ENCODE measurements around the gene TM2D3.
"Not testable (repeated sequence)": the region's sequence is repeated elsewhere in the genome, so short reads cannot be mapped to it uniquely, and the experiment has no call there.

The TM2D3 gene

DNA sequence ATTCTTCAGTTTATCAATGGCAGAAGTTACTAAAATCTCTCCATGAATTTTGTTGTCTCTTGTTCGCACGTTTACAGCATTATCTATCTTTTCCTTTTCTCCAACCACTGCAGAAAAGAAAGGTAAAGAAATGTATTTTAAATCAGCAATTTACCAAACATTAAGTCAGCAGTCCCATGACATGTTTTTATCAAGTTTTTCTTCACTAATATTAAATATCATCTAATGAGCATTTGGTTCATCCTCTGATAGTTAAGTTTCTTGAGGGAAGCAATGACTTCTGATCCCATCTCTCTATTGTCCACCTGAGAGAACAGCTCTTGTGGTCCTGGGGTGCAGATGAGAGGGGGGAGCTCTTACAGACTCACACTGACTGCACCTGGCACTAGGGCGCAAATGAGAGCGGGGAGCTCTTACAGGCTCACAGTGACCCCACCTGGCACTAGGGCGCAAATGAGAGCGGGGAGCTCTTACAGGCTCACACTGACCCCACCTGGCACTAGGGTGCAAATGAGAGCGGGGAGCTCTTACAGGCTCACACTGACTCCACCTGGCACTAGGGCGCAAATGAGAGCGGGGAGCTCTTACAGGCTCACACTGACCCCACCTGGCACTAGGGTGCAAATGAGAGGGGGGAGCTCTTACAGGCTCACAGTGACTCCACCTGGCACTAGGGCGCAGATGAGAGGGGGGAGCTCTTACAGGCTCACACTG is 2.6 kb upstream of the TM2D3 start:
- DNase-seq: not testable (repeated sequence)

DNA sequence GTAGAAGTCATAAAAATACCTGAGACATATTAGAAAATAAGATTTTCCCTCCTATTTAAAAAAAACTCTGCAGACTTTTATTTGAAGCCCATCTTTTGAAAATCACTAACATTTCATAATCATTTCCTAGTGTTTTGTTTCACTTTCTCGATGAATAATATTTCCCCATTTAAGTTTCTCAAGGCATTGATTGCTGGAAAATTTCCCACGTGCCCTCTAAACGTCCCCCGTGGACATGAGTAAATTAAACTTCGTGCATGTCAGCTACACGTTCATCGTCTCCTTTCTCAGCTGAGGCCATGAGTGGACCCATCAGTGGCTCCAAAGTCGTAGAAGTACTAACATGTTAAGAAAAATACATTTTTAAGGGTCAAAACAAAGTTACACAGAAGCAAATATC is 2.0 kb upstream of the TM2D3 start:
- no peak for DNase-seq

DNA sequence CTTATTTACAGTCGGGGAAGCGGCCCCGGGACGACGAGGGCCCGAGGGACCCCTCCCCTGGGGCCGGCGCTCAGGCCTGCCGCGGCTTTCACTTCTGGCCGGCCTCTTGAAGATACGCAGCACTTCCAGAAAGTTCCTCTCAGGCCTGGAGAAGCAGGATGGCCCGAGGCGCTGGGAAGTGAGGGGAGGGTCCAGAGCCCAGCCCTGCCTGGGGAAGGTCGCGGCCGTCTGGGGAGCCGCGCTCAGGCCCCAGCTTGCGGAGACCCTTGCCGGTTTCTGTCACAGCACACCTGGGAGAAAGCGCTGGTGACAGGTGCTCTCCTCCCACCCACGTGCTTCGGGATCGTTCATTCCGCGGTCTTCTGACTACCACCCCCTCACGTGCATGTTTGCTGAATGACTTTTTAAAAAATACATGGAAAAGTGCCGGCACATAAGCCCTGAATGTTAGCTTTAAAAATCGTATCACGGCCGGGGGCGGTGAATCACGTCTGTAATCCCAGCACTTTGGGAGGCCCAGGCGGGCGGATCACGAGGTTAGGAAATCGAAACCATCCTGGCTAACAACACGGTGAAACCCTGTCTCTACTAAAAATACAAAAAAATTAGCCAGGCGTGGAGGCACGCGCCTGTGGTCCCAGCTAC is 727 bp upstream of the TM2D3 start:
- DNase-seq: no peak

DNA sequence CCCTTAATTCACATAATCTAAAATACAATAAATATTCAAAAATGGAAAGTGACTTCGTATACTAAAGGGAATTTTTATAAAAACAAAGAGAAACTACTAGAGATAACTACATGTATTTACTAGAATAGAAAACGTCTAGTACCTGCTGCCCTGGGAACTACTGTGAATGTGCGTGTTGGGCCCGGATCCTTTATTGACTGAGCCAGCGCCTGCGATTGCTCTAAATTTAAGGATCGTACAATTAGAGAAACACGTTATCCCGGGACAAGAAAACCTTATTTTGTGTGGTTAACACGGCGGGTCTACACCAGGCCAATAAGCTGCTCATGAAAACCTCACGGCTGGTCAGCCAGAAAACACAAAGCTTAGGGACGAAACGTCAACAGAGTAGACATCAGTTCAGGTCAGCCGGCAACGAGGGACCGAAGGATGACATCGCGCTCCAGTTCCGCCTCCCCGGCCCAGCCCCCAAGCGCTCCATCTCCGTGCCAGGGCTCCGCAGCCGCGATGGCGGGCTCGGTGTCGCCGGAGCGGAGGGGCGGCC is 555 bp downstream of the TM2D3 start:
- no peak for DNase-seq

DNA sequence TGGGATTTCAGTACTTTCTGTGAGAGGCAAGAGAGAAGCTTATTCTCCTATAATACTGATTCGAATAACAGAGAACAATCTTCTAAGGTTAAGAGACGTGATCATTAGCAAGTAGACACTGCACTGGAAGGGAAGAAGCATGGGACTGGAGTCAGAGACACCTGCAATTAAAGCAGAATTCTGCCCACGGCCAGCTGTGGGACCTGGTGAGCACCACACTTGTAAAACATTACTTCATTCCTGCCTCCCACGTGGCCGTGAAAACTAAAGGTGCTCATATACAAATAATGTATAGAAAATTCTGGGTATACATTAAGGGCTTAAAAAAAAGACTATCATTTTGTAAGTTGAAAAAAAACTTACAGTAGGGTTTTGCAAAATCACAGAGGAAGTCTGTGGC is 2.0 kb downstream of the TM2D3 start:
- DNase-seq: no peak

DNA sequence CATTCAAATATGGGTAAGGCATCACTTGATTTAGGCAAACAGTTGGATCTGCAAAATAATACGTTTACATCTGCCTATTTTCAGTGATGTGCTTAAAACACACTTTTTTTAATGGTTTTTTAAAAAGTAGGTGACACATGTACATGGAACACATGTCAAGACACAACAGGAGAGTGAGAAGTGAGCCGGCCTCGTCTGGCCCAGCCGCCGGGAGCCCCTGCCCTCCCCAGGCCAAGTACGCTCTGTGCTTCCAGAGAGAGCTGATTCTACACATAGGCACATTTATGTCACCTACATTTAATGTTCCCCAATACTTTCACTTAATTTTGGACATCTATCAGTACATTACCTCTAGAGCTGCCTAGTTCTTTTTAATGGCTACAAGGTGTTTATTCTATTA is 3.8 kb downstream of the TM2D3 start:
- no peak for DNase-seq

DNA sequence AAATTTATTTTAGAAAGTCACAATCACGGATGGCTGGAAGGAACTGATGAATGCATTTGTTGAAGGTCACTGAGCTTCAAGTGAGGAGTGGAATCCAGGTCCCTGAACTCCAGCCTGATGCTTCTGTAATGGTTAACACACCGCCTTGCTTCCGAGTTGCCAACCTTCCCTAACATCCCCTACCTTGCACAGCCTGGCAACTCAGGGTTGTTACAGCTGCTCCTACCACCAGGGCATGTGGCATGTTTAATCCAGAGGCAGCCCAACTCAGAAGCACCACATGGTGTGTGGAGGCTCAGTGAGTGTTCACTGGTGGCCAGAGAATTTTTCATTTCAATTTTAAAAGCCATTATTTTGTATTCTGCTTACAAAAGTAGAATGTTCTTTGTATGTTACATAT is 4.9 kb downstream of the TM2D3 start:
- no peak for DNase-seq

DNA sequence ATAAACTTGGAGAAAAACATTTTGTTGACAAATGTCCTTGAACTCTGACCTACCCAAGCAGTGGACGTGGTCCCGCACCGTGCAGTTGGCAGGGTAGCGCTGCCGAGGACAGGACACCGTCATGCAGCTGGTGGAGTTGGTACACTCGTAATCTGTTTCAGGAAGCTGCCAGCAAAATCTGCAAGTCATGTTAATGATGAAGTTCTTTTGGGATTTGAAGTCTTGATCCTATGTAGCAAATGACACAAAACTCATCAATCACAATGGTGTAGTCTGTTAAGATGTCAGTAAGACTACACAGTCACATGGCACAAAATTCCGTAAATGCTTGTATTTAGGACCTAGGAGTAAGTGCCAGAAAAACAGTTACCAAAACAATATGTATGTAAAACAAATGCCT is 5.5 kb downstream of the TM2D3 start:
- DNase-seq: no peak

DNA sequence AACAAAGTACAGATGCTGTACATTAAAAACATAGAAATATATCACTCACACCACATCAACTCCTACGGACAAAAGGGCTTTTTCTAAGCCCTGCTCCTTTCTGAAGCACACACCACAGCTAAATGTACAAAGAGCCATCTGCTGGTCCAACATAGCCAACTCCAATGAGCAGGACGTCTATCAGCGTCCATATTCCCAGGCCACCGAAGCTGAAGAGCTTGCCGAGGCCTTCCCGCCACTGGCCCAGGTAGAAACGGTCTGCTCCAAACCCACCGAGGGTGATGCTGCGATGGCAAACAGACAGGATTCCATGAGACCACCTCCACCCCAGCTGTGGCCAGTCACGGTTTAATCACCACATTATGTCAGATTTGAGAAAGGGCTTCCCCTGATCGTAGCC is 9.8 kb downstream of the TM2D3 start:
- DNase-seq: no peak

DNA sequence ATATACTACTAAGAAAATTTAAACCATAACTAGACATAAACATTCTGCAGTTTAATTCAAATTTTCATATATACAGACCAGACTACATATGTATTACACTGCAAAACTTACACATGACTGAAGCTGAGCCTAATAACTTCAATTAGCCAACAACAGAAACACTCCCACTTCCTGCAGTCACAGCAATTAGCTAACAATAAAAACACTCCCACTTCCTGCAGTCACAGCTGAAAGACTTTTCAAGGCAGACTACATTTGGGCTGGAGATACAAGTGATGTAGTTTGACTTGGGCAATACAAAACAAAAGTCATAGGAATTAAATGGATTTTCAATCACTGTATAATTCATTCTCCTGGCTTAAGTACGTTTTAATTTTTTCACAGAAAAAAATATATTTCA is 10.3 kb downstream of the TM2D3 start:
- DNase-seq: no peak

DNA sequence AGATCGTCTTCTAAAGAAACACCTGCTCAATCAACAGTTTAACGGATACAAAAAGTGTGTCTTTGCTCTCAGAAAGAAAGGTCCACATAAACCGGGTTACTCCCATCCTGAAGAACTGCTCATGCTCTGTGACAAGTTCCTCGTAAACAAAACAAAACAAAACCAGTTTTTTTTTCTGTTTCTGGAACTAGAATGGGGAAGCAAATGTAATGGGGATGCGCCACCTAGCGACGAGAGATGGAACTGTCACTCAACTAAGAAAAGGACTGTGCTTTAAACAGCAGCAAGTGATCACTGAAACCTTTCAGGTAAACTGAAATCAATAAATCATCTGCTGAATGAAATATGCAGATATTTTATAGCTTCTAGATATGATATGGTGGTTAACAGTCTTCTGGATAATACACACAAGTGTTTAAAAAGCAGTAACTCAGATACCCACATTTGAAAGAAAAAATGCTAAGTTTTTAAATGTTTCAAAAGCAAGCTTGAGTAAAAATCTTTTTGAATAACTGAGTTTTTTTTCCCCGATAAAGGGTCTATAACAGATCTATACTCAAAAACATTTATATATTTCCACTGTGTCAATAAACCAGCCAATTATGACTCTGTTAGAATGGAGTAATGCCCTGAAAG is 10.9 kb downstream of the TM2D3 start:
- DNase-seq: peak; percentile 50

DNA sequence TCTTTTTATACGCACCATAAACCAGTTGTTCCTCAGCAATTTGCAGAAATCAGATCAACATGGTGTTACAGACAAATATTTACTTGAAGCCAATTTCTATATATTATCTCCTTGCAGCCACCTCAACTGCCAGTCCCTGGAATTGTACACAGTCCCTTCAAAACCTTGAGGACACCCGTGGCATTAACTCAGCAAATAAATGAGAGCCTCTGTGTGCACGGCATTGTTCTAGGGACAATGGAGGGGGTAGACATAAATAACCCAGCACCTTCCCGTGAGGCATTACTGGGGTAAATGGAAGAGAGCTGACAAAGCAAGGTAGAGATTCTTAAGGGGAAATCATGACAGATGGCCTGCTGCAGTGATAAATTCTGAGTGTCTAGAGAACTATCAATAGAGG is 12.5 kb downstream of the TM2D3 start:
- DNase-seq: no peak

DNA sequence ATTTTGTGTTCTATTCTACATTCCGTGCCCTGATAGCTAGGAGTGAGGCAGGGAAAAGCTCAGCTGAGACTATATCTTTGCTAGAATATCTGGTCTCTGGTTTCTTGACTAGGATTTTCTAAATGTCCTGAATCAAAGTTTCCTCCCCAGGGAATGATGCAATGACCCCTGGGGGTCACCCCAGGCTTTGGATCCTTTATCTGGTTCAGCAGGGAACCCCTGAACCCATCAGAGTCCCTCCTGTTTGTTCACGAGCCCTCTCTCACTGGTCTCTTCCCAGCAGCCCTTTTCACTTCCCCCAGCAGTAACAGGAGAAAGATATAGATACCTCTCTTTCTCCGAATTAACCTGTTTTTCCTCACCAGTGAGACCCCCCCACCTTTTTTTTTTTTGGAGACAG is 14.3 kb downstream of the TM2D3 start:
- no peak for DNase-seq

DNA sequence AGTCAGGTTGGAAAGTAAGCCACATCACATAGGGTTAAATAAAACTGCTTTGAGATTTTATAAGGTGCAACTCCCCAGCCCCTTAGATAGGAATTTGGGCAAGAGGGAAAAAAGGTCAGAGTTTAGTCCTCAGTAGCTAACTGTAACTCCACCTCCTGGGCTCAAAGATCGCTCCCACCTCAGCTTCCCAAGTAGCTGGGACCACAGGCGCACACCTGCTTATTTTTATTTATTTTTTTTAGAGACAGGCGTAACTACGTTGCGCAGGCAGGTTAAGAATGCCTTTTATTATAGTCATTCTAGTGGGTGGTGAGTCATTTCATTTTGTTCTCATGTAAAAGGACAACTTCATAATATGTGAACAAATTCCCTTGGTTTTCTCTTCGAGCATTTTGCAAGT is 14.7 kb downstream of the TM2D3 start:
- no peak for DNase-seq

DNA sequence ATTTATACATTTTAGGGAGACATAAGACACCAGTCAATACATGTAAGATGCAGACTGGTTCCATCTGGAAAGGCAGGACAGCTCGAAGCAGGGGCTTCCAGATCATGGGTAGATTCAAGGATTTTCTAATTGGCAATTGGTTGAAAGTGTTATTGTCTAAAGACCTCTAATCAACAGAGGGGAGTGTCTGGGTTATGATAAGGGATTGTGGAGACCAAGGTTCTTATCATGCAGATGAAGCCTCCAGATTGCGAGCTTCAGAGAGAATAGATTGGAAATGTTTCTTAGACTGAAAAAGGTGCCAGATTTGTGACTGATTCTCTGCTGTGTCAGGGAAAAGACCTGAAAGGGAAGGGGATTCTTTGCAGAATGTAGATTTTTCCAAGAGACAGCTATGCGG is 15.1 kb downstream of the TM2D3 start:
- DNase-seq: no peak

DNA sequence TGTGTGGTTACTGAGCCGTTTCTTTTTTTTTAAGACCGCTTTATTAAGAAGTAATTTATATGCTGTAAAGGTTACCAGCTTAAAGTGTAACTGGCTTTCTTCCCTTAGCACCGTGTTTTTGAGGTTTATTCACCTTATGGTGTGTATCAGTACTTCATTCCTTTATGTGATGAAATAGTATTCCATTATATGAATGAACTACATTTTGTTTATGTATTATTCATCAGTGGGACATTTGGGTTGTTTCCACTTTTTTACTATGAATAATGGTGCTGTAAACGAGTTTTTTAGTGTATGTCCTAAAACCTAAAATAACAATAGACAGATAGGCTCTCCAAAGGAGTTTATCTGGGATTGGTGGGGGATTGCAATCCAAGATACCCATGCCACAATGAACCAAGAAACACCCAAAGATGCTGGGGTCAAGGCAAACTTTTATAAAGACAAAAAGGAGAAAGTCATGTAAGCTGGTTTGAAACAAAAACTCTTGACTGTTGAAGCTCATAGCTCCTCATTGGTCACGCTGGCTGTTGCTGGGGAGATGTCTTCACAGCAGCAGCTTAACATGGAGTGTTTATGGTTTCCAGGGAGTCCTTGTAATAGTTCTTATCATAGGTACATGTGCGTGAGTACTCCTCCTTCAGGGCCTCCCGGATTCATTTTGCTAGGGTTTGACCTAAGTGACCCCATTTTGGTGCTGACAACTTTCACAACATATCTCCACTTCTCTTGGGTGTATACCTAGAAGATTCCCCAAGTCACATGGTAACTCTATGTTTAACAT is 16.0 kb downstream of the TM2D3 start:
- DNase-seq: no peak

DNA sequence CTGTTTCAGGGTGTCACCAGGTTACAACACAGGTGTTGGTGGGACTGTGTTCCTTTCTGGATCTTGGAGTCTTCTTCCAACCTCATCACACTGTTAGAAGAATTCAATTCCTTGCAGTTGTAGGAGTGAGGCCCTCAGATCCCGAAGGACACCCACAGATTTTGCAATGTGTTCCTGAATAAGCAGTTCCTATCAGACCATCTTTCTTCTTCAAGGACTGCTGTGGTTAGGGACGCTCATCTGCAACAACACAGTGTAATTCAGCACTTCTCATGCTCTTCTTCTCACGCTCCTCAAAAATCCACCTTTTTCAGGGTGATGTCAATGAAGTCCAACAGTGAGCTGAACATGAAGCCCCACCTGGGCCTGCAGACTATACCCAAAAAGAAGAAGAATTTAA is 18.8 kb downstream of the TM2D3 start:
- no peak for DNase-seq

DNA sequence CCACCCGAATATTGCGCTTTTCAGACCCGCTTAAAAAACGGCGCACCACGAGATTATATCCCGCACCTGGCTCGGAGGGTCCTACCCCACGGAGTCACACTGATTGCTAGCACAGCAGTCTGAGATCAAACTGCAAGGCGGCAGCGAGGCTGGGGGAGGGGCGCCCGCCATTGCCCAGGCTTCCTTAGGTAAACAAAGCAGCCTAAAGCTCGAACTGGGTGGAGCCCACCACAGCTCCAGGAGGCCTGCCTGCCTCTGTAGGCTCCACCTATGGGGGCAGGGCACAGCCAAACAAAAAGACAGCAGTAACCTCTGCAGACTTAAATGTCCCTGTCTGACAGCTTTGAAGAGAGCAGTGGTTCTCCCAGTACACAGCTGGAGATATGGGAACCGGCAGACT is 25.5 kb downstream of the TM2D3 start:
- not testable (repeated sequence) for DNase-seq

DNA sequence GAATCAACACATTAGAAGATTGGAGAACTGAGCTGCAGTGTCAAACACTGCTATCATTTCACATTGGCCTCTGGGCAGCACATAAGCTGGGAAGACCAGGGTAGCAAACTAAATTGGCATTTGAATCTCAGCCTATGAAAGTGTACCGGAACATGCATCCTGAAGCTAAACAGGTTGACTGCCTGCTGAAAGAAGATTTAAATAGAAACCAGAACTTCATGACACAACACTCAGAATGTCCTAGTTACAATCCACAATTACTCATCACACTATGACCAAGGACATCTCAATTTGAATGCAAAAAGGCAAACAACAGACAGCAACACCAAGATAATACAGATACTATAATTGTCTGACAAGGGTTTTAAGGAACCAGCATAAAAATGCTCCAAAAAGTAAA is 26.2 kb downstream of the TM2D3 start:
- DNase-seq: no peak

DNA sequence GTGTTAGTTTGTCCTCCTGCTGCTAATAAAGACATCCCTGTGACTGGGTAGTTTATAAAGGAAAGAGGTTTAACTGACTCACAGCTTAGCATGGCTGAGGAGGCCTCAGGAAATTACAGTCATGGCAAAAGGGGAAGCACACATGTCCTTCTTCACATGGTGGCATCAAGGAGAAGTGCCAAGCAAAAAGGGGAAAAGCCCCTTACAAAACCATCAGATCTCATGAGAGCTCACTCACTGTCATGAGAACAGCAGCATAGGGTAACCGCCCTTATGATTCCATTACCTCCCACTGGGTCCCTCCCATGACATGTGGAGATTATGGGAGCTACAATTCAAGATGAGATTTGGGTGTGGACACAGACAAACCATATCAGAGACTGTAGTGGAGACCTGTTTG is 27.0 kb downstream of the TM2D3 start:
- no peak for DNase-seq

DNA sequence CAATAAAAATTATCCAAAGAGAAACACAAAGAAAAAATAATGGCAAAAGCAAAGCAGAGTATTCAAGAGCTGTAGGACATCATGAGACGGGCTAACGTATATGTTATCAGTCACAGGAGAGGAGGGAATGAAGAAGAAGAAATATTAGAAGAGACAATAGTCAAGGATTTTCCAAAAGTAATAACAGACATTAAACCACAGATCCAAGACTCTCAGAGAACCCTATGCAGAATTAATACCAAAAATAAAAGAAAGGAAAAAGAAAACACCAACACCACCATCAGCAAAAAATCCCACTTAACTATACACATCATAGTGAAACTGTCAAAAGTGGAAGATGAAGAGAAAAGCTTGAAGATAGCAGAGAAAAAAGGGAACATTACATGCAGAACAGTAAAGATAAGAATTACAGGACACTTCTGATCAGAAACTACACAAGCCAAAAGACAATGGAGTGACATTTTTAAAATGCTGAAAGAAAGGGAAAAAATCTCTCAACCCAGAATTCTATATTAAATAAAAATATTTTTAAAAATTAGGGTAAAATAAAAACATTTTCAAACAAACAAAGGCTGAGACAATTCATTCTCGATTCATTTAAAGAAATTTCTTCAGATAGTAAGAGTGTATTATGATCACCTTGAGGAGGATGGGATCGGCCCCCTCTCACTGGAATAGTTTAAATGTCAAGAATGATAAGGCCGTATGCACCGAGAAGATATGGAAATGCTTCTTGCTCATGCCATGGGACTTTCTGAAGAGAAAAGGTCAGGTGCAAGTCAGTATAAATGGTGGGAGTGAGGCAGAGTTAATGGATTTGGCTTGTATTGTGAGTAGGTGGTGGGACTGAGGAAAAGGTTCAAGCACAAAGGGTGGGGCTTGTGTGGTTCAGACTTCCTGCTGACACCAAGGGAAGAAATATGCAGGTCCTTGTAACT is 28.5 kb downstream of the TM2D3 start:
- DNase-seq: no peak

DNA sequence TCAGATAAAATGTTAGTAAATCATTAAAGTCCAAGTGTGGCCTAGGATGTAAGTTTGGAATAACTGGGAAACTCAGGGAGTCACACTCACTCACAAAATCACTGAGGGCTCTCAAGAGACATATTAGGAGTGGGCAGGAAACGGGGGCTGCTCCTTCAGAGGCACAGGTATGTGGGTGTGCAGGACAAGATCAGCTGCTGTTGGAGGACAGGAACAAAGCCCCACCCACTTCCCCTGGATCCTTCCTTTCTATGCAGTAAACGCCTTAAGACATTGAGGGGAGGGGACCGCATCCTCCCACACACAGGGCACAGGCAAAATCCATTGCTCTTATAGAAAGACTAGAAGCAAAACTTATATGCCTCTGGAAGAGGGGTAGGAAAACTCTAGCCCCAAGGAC is 30.2 kb downstream of the TM2D3 start:
- DNase-seq: no peak

Measured in NCI-H774 (cell line).